IMR-90 (cell line): ENCODE data around the gene GLCE. TPM values are rescaled to one million over a fixed set of nuclear protein-coding genes. Genes with fewer than 3 reads are reported as not detected.

Source experiments
- ATAC-seq: fragments of 200-7000 bp; cut with Tn5 transposase; 2 replicates; pipeline ENCODE4 v1.9.1; 2020; ENCODE audit warnings: low read depth, mild to moderate bottlenecking, moderate library complexity
- BruUV-seq: library from RNA; stranded (reverse); fragments of 400-500 nt; replicated peaks from 2 replicates; lab custom pipeline; 2021; lab: Mats Ljungman, UMichigan
- CTCF ChIA-PET: fragments of 300-600 bp; formaldehyde crosslinking; extraction: SDS; loops from one replicate; lab custom pipeline; 2021; ENCODE audit warnings: antibody characterized with exemption; lab: Yijun Ruan, JAX
- POLR2A ChIA-PET: fragments of 300-600 bp; sonication (Branson Sonifier 250); formaldehyde crosslinking; loops from one replicate; lab custom pipeline; 2022; ENCODE audit warnings: antibody characterized with exemption; ENCODE audit not compliant: unreplicated experiment; lab: Charles Lee
- DNase-seq: peaks from one replicate; pipeline ENCODE4 v3.0.0; 2013
- H2AFZ ChIP-seq: replicated peaks from 2 replicates; pipeline ENCODE3; 2013; ENCODE audit warnings: low read length, mild to moderate bottlenecking; ENCODE audit not compliant: poor library complexity
- H2AK5ac ChIP-seq: 2 replicates; pipeline ENCODE4 v1.6.1; 2013; ENCODE audit warnings: low read depth, low read length, inconsistent platforms
- H2AK9ac ChIP-seq: replicated peaks from 2 replicates; pipeline ENCODE3; 2013; ENCODE audit warnings: mild to moderate bottlenecking, low read depth, low read length, moderate library complexity; ENCODE audit not compliant: poor library complexity
- H2BK120ac ChIP-seq: 2 replicates; pipeline ENCODE4 v1.6.1; 2013; ENCODE audit warnings: low read depth, low read length, inconsistent platforms
- H2BK15ac ChIP-seq: 3 replicates; pipeline ENCODE4 v1.6.1; 2013; ENCODE audit warnings: low read depth, low read length, inconsistent platforms
- H2BK20ac ChIP-seq: 2 replicates; pipeline ENCODE4 v1.6.1; 2013; ENCODE audit warnings: low read depth, mild to moderate bottlenecking, inconsistent platforms, low read length, moderate library complexity
- H2BK5ac ChIP-seq: 2 replicates; pipeline ENCODE4 v1.6.1; 2013; ENCODE audit warnings: mild to moderate bottlenecking, low read depth, low read length, inconsistent platforms; ENCODE audit not compliant: poor library complexity, severe bottlenecking
- H3K14ac ChIP-seq: replicated peaks from 2 replicates; pipeline ENCODE4 v1.6.1; 2013; ENCODE audit warnings: low read depth, low read length, inconsistent platforms
- H3K18ac ChIP-seq: 2 replicates; pipeline ENCODE4 v1.6.1; 2013; ENCODE audit warnings: low read depth, low read length, control low read depth
- H3K23ac ChIP-seq: 2 replicates; pipeline ENCODE4 v1.6.1; 2013; ENCODE audit warnings: low read depth, low read length, inconsistent platforms
- H3K27ac ChIP-seq: 2 replicates; pipeline ENCODE4 v1.5.1; 2013; ENCODE audit warnings: mild to moderate bottlenecking, control low read depth, low read length; ENCODE audit not compliant: insufficient read depth
- H3K27me3 ChIP-seq: 2 replicates; pipeline ENCODE4 v1.6.1; 2013; ENCODE audit warnings: low read length; ENCODE audit not compliant: control insufficient read depth, insufficient read depth
- H3K36me3 ChIP-seq: 2 replicates; pipeline ENCODE4 v1.6.1; 2013; ENCODE audit warnings: low read length, mixed read lengths; ENCODE audit not compliant: control insufficient read depth, insufficient read depth
- H3K4ac ChIP-seq: 2 replicates; pipeline ENCODE4 v1.6.1; 2013; ENCODE audit warnings: low read depth, low read length, inconsistent platforms
- H3K4me1 ChIP-seq: 2 replicates; pipeline ENCODE4 v1.6.1; 2013; ENCODE audit warnings: low read length, mixed read lengths; ENCODE audit not compliant: control insufficient read depth, insufficient read depth
- H3K4me2 ChIP-seq: 2 replicates; pipeline ENCODE4 v1.6.1; 2013; ENCODE audit warnings: low read depth, mild to moderate bottlenecking, control low read depth, low read length, moderate library complexity
- H3K4me3 ChIP-seq: 2 replicates; pipeline ENCODE4 v1.5.1; 2013; ENCODE audit warnings: low read depth, mild to moderate bottlenecking, control low read depth, low read length, moderate library complexity; ENCODE audit not compliant: insufficient read depth
- H3K56ac ChIP-seq: 2 replicates; pipeline ENCODE4 v1.6.1; 2013; ENCODE audit warnings: low read length, inconsistent platforms; ENCODE audit not compliant: insufficient read depth; ENCODE audit errors: extremely low read depth
- H3K79me1 ChIP-seq, 2 experiments: 2 replicates each; pipeline ENCODE4 v1.6.1; 2013; ENCODE audit warnings: low read length in 2 of 2, inconsistent platforms in 1 of 2, low read depth in 1 of 2
- H3K9ac ChIP-seq: 2 replicates; pipeline ENCODE4 v1.6.1; 2013; ENCODE audit warnings: low read depth, low read length, control low read depth
- H3K9me1 ChIP-seq: 2 replicates; pipeline ENCODE4 v1.6.1; 2013; ENCODE audit warnings: low read length, inconsistent platforms; ENCODE audit not compliant: insufficient read depth
- H3K9me3 ChIP-seq: 2 replicates; pipeline ENCODE4 v1.6.1; 2013; ENCODE audit warnings: low read length; ENCODE audit not compliant: control insufficient read depth, insufficient read depth
- H4K20me1 ChIP-seq: 2 replicates; pipeline ENCODE4 v1.6.1; 2013; ENCODE audit warnings: low read length, inconsistent platforms; ENCODE audit not compliant: insufficient read depth
- H4K5ac ChIP-seq: 2 replicates; pipeline ENCODE4 v1.6.1; 2013; ENCODE audit warnings: mild to moderate bottlenecking, low read depth, low read length, control low read depth
- H4K8ac ChIP-seq, 2 experiments: 2 replicates each; pipeline ENCODE4 v1.6.1; 2013; ENCODE audit warnings: low read depth in 2 of 2, low read length in 2 of 2, control low read depth in 1 of 2, inconsistent platforms in 1 of 2
- H4K91ac ChIP-seq: 2 replicates; pipeline ENCODE4 v1.6.1; 2013; ENCODE audit warnings: low read depth, low read length, inconsistent platforms; ENCODE audit not compliant: insufficient read depth
- CEBPB ChIP-seq: IDR thresholded peaks from 2 replicates; pipeline ENCODE4 v1.6.1; 2012; ENCODE audit warnings: low read depth, low read length, improper control_type of control experiment
- CHD1 ChIP-seq: IDR thresholded peaks from 2 replicates; pipeline ENCODE4 v1.6.1; 2012; ENCODE audit warnings: low read depth, low read length, improper control_type of control experiment
- CTCF ChIP-seq: conservative IDR thresholded peaks from 2 replicates; pipeline ENCODE4 v1.5.1; 2012; ENCODE audit warnings: mild to moderate bottlenecking, low read depth, low read length, improper control_type of control experiment
- ELK1 ChIP-seq: fragments of 150-350 bp; IDR thresholded peaks from 2 replicates; pipeline ENCODE4 v1.6.1; 2016; ENCODE audit warnings: low read depth, mild to moderate bottlenecking, low read length, moderate library complexity, borderline replicate concordance
- FOS ChIP-seq: fragments of 150-350 bp; IDR thresholded peaks from 2 replicates; pipeline ENCODE4 v1.6.1; 2016; ENCODE audit warnings: low read depth, low read length
- MAZ ChIP-seq: IDR thresholded peaks from 2 replicates; pipeline ENCODE4 v1.6.1; 2012; ENCODE audit warnings: low read depth, mild to moderate bottlenecking, low read length, improper control_type of control experiment, moderate library complexity, borderline replicate concordance
- MXI1 ChIP-seq: IDR thresholded peaks from 2 replicates; pipeline ENCODE4 v1.6.1; 2012; ENCODE audit warnings: low read depth, mild to moderate bottlenecking, low read length, moderate library complexity, borderline replicate concordance
- RAD21 ChIP-seq: IDR thresholded peaks from 2 replicates; pipeline ENCODE4 v1.6.1; 2012; ENCODE audit warnings: low read length, improper control_type of control experiment
- RCOR1 ChIP-seq: IDR thresholded peaks from 2 replicates; pipeline ENCODE4 v1.6.1; 2012; ENCODE audit warnings: mild to moderate bottlenecking, low read length, improper control_type of control experiment; ENCODE audit not compliant: insufficient replicate concordance
- WGBS, 2 experiments: methylation state at CpG; one replicate each; pipeline versions ENCODE4 v1.1.5 to v1.1.7; 2013; ENCODE audit warnings: missing lambda C conversion rate in 2 of 2; ENCODE audit not compliant: insufficient read length in 1 of 2; ENCODE audit errors: extremely low coverage in 2 of 2; 5-methylcytosine and 5-hydroxymethylcytosine counted together
- dilution Hi-C: fragments of 300-500 bp; cut with HindIII; formaldehyde crosslinking; loops from one replicate; pipeline ENCODE4 v1.14.3; 2018; ENCODE audit warnings: low sequenced_read_pairs; ENCODE audit not compliant: unreplicated experiment
- in situ Hi-C: fragments of 300-500 bp; cut with MboI; formaldehyde crosslinking; loops from 3 replicates; pipeline ENCODE4 v1.14.3; 2019; ENCODE audit warnings: low sequenced_read_pairs, inconsistent platforms, mixed read lengths
- intact Hi-C: fragments of 100-400 bp; cut with micrococcal nuclease; formaldehyde crosslinking; loops from 2 replicates; pipeline ENCODE4 v1.10.0; 2022
- polyA plus RNA-seq, 3 experiments: library from polyadenylated mRNA; depleted of rRNA; stranded (reverse); fragments of >200 nt; gene quantifications; 2 replicates each; pipeline ENCODE4 v1.2.3, GENCODE V29; 2012; ENCODE audit warnings: low replicate concordance in 1 of 3
- total RNA-seq: library from RNA; depleted of rRNA; stranded (reverse); fragments of >200 nt; gene quantifications from 2 replicates; pipeline ENCODE4 v1.2.3, GENCODE V29; 2012

GLCE gene
- total and polyA plus RNA-seq, 2 of the 4 experiments (the other 2 are of a cell fraction) = 15.3 to 29.6 TPM

- intact Hi-C loops = no loop called here
- no peak for TF ChIP-seq RCOR1
- no peak for TF ChIP-seq RAD21
- TF ChIP-seq FOS = no peak
- no peak for TF ChIP-seq CTCF
- no peak for TF ChIP-seq MXI1
- TF ChIP-seq CEBPB = no peak
- no peak for TF ChIP-seq CHD1
- TF ChIP-seq MAZ = no peak
- TF ChIP-seq ELK1 = no peak
- H3K4me3 ChIP-seq = no peak overlapping the region
- 0 out of 2 replicates have a peak, but pooled peaks cover 4% of the 10 kb centered on the region for H3K9me1 ChIP-seq
- H3K23ac ChIP-seq = no peak overlapping the region
- H3K4me2 ChIP-seq = no peak overlapping the region; the same call in 1 of the 2 replicates
- H2BK20ac ChIP-seq = no peak overlapping the region
- H2BK15ac ChIP-seq = 0 out of 3 replicates have a peak overlapping the region, but pooled peaks have one; percentile 21
- peak overlapping the region; percentile 24; the same call in 1 of the 2 replicates for H3K4ac ChIP-seq
- dilution Hi-C loops = no loop called here
- CTCF ChIA-PET = no interaction called here
- no peaks in the 10 kb centered on the region for H3K36me3 ChIP-seq
- H3K27me3 ChIP-seq = peaks cover 2% of the 10 kb centered on the region; the same call in 1 of the 2 replicates
- no TSS peak for BruUV-seq
- H3K79me1 ChIP-seq = no peaks in the 10 kb centered on the region
- no peak overlapping the region for H3K56ac ChIP-seq
- in situ Hi-C loops = no loop called here
- peak overlapping the region; percentile 36 for H2AFZ ChIP-seq
- H3K9me3 ChIP-seq = no peaks in the 10 kb centered on the region
- peak overlapping the region; percentile 19; the same call in 1 of the 2 replicates for H4K5ac ChIP-seq
- no peak overlapping the region for H4K8ac ChIP-seq
- no peak overlapping the region for H4K91ac ChIP-seq
- H3K18ac ChIP-seq = no peak overlapping the region; the same call in 1 of the 2 replicates
- peak; percentile 7; the same call in 1 of the 2 replicates for ATAC-seq
- H2AK9ac ChIP-seq = peak overlapping the region; percentile 7
- H2AK5ac ChIP-seq = peak overlapping the region; percentile 54; the same call in 1 of the 2 replicates
- no peak for DNase-seq
- no peak overlapping the region for H3K9ac ChIP-seq
- H2BK5ac ChIP-seq = no peak overlapping the region
- 95% methylated on average over 7 of the region's 11 CpGs; no CpG with 5 or more reads in 1 of the 2 experiments for WGBS, 2 experiments
- H4K20me1 ChIP-seq = no peaks in the 10 kb centered on the region
- peak overlapping the region; percentile 29; the same call in 1 of the 2 replicates for H2BK120ac ChIP-seq
- no peak overlapping the region for H3K14ac ChIP-seq
- peaks cover 16% of the 10 kb centered on the region; the same call in 1 of the 2 replicates for H3K4me1 ChIP-seq
- peak overlapping the region; percentile 60; the same call in 1 of the 2 replicates for H3K27ac ChIP-seq
- POLR2A ChIA-PET = no interaction called here
Measured at GRCh38 chr15:69288531-69289341, 128.3 kb downstream of the GLCE start.
